Stimulated activated CD4-positive, alpha-beta T cell treated with anti-CD3 and anti-CD28 coated beads, Interleukin-4, amount 100 ng/mL, for 1 hour (primary cell): ENCODE results near the gene C1orf116.

Experiments used
- DNase-seq: peaks from one replicate; pipeline ENCODE4 v3.0.0-alpha.2; 2020

C1orf116 gene

GRCh38 chr1:207034208-207034607 lies 1.7 kb upstream of the C1orf116 start:
- DNase-seq: no peak

DNA sequence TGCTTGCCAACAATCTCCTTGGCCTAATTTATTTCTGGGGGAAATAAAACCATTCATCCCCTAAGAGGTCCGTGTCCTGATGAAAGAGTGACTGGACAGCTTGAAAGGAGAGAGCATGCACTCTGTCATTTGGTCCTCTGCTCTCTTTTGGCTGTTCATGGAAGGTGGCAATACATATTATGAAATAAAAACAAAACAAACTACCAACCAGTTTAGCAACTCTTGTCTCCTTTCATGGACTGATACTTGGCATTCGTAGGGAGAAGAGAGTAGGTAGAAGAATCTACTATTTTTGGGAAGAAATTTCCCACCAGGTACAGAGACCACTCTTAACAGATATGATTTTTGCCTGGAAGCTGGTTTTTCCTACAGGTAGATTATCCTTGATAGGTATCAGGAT lies 746 bp upstream of the C1orf116 start:
- no peak for DNase-seq

DNA sequence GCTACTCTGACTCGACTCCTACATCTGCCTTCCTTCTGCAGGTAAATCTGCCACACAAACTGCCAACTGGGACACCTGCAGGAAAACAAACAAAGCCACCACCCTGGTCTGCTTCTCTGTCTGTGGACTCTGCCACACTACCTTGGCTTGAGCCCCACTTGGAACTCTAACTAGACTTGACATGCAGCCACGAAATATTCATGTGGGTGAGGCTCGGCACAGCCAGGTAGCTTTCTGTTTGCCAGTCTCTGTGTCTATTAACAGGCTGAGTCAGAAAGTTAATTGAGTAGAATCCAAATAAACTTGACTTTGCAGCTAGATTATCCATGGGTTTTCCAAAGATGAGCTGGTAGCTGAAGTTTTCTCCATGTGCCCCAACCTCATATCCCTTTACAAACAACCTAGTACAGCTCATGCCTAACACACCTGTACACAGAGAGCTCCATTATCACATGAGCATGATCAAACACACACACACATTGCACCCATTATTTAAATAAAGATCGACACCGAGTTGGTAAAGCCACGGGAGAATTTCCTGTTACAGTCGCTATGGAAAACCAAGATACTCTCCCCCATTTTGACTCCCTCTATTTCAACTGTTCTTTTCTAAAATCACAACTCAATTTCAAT lies 808 bp downstream of the C1orf116 start:
- DNase-seq: no peak

DNA sequence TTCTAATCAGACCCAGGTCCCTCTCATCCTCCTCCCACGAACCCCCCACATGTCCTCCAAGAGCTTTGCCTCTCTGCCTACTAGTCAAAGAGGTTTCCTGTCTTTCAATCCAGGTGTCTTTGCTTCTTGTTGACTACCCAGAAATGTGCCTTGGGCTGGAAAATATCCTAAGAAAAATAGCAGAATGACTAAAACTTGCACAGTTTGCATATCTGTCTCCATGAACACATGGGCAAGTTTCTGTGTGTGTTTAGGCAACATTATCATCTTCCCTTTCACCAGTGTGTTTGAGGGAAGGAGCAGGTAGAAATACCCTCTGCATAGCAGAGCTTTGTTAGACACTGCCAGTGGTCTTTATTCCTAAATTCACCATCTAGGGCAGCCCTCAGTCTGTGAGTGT lies 1.5 kb downstream of the C1orf116 start:
- DNase-seq: no peak

GRCh38 chr1:207030522-207031009 lies 2.0 kb downstream of the C1orf116 start:
- DNase-seq: no peak

DNA sequence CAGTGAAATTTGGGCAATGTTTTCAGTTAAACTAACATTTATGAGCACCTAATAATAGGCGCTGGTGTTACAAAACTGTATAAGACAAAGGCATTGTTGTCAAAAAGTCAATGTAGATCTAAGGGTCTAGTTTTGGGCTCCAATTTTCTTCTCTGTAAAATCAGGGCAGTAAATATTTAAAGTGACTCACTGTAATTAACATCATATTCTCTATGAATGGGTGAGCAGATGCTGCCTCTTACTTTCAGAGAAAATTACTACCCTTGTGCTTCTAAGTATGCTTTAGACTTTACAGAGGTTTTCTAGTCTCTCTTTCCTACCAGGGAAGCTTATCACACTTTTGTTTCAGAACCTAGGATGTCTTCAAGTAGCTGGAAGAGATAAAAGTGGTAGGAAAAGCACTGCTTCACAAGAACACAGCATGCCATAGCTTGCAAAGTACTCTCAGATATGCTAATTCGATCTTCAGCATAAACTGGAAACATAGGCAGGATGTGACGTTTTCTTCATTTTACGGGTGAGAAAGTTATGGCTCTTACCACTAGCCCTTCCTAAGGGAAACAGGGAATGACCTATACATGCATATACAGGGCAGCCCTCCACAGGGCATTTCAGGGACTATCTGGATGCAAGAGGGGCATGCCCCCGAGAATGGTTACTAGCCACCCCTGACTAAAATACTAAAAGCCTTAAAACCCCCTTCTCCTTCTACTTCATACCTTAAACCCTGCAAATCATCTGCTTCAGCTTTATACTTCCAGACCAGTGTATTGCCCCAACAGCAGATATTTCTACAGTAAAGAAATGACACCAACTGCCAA lies 2.6 kb downstream of the C1orf116 start:
- DNase-seq: no peak

GRCh38 chr1:207028884-207029650 lies 3.5 kb downstream of the C1orf116 start:
- DNase-seq: no peak

- DNase-seq: no peak
Measured at GRCh38 chr1:207027921-207028320, 4.6 kb downstream of the C1orf116 start.

DNA sequence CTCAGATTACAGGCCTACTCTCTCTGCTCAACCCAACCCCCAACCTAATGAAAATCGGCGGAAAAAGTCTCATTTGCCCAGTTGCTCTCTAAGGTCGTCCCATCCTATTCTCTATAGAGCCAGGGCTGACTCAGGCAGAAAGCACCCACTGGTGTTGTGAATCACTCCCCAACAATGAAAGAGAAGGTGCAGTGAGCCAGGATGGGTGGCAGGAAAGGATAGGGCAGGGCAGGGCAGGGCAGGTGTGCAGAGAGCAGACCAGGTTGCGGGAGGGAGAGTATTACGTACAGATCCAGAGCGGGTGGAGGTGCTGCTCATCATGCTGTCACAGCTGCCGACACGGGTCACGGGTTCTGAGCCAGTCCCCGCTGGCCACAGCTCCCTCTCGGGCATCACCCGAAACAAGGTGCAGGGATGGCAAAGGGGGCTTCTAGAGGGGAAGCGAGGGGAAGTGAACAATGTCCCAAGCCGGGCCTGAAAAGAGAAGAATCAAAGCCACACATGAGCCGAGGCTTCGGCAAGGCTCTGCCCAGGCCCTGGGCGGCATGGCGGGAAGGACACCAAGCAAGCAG lies 5.3 kb downstream of the C1orf116 start:
- no peak for DNase-seq

GRCh38 chr1:207026104-207026534 lies 6.4 kb downstream of the C1orf116 start:
- no peak for DNase-seq

DNA sequence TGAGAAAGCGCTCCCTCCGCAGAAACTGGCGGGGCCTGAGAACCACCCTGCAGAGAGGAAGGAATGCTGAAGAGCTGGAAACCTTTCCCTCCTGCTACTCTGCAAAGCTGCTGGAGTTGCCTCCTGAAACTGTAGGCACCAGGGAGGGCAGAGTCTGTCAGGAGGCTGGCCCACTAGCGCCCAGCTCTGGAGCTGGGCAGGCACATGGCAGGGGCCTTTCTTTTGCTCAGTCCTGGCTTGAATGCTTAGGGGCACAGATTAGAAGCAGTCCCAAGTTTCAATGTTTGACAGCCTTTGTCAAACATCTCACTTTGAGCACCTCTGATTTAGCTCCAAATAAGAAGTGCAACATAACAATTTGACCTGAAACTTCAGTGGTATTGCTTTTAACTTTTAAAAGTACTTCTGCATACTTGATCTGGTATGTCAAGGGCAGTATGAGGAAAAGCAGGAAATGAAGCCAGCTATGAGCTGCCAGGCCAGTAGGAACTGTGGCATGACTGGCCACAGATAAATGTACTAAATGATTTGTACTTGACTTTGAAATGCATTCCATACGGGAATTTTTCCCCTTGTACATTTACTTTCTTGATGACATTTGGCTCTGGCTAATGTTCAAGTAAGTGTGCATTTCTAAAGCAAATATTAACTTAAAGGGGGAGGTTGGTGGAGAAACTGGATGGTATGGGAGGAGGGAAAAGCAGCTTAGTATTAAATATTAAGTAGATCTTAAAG lies 7.2 kb downstream of the C1orf116 start:
- DNase-seq: no peak

DNA sequence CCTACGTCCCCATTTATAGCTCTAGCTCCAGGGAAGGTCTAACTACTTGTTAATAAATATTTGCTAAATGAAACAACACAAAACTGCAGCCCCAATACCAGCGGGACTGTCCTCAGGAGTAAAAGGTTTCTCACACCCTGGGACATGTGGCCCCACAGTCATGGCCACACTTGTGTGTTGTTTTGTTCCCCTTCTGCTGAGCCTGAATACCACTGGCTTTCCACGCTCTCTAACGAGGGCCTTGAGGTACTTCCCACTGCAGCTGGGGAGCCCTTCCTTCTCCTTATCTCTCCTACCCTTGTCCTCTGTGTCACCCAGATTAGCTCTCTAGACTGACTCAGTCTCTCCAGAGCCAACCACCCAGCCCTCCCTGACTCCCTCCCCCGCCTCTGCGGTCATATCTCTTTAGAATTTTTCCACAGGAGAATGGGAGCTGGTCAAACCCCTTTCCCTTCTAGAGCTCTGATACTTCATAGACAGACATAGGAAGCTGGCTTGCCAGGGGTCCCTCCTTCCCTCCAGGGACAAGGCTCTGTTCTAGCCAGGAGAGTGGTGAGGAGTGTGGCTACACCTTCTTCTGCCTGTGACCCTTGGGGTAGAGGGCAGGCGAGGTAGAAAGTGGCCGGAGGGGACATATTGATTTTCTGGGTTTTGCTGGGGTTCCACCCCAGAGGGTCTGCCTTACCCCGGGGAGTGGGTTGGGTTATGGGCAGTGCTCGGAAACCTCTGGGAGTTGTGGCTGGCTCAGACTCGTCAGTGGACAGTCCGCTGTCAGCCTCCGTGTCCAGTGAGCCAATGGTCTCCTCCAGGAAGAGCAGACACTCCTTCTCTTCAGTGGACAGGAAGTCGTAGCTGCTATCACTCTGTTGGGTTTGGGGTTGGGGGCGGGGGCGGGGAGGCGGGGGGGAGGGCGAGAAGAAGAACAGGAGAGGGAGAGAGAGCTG lies 8.1 kb downstream of the C1orf116 start:
- DNase-seq: no peak

GRCh38 chr1:207022996-207023679 lies 9.4 kb downstream of the C1orf116 start:
- no peak for DNase-seq

- DNase-seq: no peak
Measured at GRCh38 chr1:207021876-207022596, 10.5 kb downstream of the C1orf116 start.

GRCh38 chr1:207021139-207021861 lies 11.3 kb downstream of the C1orf116 start:
- no peak for DNase-seq

DNA sequence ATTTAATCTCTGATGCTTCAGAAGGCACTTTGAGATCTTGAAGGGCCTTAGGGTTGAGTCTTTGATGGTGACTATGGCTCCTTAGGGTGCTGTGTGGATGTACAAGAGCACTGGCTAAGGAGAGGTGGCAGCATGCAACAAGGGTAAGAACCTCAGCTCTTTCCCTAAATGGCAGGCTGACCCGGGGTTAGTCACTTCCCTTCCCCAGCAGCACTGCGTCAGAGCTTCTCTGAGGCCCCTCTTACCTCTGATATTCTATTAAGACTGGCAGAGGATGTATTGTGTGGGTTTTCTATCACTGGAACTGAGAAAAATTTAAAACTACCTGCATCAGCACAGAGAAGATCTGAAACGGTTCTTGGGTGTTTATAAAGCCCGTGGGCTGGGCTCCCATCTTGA lies 11.8 kb downstream of the C1orf116 start:
- DNase-seq: no peak

DNA sequence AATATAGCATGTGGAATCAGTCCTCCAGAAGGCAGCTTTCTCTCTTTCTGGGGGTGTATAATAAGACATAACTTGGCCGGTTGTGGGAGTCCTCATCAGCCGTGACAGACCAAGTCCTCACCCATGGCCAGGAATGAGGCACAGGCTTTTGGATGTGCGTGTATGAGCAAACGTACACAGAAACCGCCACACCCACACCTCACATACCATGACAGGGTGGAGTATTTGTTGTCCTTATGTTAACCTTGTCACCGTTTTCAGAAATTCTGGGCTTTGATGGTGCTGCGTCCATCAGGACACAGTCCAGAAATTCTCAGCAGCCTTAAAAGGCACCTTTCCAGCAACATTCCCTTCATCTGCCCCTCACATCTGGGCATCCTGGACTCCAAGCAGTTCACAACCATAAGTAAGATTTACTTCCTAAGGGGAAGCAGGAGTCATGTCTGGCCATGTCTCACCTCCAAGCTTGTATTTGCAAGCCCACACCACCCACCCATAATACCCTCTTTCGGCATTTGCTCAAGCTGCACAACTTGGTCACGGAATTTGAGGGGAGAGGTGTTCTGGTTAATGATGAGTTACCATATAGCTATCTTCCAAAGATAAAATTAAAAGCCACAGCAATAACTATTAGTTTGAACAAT lies 12.4 kb downstream of the C1orf116 start:
- no peak for DNase-seq

DNA sequence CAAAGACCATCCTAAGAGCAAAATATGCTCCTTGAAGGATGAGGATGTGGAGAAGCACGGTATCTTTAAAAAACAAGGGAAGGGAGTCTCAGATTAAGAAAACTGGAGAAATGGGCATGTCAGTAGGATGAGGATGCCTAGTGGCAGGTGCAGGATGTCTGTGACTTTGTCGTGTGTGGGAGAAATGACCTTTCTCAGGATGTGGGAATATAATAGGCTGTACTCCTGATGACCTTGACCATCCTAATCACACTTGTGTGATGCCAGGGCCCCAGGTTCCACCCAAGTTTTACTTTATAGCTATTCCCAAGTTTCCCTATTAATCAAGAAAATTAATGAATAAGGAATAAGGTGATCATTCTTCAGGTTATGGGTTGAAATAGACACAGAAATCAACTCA lies 12.9 kb downstream of the C1orf116 start:
- DNase-seq: no peak

DNA sequence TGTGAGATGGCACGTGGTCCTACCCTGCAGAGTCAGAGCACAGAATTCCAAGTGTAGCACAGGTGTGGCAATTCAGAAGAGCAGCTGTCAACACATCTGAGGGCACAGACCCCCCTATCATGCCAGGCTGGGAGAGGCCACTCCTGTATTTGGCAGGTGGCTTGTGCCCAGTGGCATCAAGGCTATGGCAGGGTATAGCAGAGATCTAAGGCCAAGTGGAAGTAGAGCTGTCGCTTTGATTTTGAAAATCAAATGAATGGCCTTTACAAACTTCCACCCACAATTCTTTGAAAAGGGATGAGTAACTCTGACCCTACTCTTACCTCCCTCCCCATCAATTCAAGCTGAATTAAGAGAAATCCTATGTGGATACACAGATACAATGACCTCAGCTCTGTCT lies 13.4 kb downstream of the C1orf116 start:
- DNase-seq: no peak
